HG03469 (cell line): ENCODE data around the gene SOBP.
"Not testable (repeated sequence)": the region's sequence is repeated elsewhere in the genome, so short reads cannot be mapped to it uniquely, and the experiment has no call there.

Experiments
- ATAC-seq: cut with Tn5 transposase; IDR thresholded peaks from one replicate; pipeline ENCODE4 v1.9.1; 2021; ENCODE audit warnings: mild to moderate bottlenecking, moderate library complexity, moderate number of reproducible peaks; ENCODE audit not compliant: unreplicated experiment

SOBP gene, protein sequence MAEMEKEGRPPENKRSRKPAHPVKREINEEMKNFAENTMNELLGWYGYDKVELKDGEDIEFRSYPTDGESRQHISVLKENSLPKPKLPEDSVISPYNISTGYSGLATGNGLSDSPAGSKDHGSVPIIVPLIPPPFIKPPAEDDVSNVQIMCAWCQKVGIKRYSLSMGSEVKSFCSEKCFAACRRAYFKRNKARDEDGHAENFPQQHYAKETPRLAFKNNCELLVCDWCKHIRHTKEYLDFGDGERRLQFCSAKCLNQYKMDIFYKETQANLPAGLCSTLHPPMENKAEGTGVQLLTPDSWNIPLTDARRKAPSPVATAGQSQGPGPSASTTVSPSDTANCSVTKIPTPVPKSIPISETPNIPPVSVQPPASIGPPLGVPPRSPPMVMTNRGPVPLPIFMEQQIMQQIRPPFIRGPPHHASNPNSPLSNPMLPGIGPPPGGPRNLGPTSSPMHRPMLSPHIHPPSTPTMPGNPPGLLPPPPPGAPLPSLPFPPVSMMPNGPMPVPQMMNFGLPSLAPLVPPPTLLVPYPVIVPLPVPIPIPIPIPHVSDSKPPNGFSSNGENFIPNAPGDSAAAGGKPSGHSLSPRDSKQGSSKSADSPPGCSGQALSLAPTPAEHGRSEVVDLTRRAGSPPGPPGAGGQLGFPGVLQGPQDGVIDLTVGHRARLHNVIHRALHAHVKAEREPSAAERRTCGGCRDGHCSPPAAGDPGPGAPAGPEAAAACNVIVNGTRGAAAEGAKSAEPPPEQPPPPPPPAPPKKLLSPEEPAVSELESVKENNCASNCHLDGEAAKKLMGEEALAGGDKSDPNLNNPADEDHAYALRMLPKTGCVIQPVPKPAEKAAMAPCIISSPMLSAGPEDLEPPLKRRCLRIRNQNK

DNA sequence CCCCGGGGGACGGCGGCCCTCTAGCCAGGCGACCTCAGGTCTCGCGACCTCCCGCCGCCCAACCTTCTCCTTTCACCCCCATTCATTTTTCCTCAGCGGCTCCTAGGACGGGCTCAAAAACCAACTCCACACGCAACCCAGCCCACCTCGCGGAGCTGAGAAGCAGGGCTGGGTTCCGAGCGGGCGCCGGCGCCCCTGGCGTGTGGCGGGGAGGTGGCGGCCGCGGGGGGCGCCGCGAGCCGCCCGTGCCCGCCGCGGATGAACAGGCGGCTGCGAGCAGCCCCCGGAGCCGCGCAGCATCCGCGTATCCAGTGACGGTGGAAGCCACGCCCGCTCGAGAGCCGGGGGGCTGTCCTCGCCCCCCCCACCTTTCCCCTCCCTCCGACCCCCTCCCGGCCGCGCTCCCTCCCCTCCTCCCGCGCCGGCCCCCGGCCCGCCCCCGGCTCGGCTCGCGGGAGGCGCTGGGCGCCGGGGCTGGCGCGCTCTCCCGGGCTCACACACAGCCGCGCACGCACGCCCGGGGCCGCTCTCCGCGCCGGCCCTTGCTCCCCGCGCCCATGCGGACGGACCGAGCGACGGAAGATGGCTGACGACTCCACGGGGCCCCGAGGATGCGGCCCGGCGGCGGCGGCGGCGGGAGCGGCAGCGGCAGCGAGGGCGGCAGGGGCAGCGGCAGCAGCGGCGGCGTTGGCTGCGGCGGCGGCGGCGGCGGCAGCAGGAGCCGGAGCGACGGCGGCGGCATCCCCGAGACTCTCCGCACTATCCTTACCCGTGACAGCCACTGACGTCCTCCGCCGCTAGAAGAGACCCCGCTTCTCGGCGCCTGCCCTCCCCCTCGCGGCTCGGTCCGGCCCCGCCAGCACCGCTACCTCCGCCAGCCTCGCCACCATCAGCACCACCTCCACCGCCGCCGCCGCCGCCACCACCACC, at the start of gene SOBP:
Gene SOBP (plus strand): TSS at position 482 of the 930 bp plus-strand sequence. CDS start 500 bp downstream, outside the sequence.
- ATAC-seq: no peak

DNA sequence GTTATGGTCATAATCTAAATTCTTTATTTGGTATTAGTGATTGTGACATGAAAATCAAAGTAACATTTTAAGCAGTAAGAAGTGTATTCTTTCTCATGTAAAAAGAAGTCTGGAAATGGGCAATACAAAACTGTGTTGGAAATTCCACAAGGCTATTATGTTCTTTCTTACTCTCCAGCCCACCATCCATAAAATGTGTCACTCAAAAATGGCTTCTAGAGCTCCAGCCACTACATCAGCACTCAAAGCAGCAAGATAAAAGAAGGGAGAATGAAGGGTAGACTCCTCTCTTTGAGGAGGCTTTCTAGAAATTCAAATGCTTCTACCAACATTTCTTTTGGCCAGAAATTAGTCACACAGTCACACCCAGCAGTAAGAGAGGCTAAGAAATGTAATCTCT, 49.0 kb upstream of the SOBP start:
- no peak for ATAC-seq

DNA sequence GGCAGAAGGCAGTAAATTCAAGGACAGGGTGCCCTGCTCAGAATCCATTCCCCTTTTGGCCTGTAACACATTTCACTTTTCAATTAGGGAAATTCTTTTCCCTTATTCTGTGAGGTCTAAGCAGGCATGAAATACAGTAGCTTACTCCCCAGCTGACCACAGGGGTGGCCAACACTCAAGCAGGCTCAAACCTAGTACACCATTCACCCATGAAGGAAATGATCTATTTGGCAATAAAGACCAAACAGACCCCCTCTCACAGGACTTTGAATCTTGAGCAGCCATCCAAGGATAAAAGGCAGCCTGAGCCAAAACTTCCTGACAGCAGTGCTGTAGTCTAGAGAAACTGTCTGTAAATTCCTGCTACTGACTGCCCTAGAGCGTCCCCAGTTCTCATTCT, 48.2 kb upstream of the SOBP start:
- no peak for ATAC-seq

DNA sequence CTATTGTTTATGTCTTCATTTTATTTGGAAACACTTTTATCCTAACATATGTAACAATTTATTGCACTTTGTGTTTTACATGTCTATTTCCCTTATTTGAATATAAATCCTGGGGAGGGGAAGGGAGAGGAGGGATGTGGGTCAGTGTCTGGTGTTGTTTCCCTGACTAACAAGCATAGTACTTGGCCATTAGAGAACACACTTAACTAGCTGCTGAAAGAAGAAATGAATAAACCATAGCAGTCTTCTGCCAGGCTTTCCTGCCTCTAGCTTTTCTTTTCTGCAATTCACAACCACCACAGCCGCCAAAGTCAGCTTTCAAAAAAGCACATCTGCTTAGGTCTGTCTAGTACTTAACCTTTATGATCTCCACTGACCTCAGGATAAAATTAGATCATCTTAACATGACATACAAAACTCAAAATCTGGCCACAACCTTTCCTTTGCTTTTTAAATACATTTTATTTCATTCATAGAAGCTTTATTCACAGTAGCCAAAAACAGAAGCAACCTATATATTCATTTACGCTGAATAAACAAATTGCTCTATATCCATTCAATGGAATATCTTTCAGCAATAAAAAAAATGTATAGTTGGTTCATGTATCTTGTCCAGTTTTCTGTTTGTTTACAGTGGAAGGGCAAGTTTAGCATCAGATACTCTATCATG, 46.8 kb upstream of the SOBP start:
- no peak for ATAC-seq

DNA sequence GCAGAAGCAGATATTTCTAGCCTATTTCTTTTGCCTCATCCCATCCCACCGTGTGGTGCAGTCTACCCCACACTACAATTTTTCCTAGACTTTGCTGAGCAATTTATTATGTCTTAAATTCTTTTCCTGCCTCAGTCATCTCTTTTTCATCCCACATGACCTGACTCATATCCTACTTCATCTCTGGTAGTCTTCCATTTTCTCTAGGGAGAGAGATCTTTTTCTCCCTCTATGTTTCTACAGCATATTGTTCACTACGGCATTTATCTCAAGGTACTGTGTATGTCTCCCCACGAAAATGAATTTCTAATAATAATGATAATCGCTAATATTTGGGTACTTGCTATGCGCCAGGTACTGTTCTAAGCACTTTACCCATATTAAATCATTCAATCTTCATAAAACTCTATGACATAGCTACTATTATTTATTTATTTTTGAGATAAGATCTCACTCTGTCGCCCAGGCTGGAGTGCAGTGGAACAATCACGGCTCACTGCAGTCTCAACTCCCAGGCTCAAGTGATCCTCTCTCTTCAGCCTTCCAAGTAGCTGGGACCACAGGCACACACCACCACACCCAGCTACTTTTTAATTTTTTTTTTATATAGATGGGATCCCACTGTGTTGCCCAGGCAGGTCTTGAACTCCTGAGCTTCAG, 46.2 kb upstream of the SOBP start:
- ATAC-seq: no peak

DNA sequence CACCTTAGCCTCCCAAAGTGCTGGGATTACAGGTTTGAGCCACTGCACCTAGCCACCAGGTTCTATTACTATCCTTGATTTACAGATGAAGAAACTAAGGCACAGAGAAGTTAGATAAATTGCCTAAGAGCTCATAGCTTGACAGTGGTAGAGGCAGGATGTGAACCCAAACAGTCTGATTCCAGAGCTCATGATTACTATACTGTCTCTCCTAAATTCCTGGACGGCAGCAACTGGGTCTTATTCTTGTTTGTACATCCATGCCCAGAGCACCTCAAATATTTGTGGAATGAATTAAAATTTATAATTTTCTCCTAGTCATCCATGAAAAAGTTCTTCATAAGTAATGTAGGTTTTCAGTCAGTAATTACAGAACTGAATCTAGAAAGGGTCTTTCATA, 45.6 kb upstream of the SOBP start:
- no peak for ATAC-seq

DNA sequence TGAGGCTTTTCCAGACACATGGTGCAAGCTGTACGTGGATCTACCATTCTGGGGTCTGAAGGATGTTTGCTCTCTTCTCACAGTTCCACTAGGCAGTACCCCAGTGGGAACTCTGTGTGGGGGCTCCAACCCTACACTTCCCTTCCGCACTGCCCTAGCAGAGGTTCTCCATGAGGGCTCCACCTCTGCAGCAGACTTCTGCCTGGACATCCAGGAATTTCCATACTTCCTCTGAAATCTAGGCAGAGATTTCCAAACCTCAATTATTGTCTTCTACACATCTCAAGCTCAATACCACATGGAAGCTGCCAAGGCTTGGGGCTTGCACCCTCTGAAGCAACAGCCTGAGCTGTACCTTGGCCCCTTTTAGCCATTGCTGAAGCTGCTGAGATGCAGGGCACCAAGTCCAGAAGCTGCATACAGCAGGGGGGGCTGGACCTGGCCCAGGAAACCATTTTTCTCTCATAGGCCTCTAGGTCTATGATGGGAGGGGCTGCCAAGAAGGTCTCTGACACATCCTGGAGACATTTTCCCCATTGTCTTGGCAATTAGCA, 42.2 kb upstream of the SOBP start:
- no peak for ATAC-seq

DNA sequence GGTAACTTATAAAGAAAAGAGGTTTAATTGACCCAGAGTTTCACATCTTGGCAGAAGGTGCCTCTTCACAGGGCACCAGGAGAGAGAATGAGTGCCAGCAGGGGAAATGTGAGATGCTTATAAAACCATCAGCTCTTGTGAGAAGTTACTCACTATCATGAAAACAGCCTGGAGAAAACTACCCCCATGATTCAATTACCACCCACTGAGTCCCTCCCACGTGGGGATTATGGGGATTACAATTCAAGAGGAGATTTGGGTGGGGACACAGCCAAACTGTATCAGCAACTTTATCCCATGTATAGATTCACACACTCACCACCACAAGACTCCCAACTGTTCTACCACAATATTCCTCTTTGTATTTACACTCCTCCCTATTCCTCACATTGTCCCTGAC, 41.1 kb upstream of the SOBP start:
- no peak for ATAC-seq

DNA sequence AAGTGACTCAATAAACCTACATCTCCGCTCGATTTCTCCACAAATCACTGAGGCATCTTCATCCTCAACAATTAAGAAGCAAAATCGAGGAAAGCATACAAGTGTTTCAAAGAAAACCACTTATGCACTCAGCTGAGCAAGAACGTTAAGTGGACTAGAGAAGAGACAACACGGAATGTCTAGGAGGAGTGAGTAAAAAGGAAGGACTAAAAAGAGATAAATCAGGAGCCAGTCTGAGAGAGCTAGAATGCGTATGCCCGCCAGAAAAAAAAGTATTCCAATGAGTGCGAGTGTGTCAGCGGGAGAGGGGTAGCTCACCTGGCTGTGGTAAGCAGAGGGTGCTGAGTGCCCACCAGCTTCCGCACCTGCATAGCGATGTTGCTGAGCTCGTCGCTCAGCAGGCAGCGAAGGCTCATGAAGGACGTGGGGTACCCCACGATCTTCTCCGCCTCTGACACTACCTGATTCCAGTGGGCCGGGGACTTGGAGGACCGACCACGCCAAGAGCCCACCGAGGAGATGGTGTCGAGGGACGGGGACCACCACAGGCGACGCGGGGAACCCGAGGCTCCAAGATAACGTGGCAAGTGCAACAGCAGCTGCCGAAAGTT, 31.1 kb upstream of the SOBP start:
- ATAC-seq: peak; percentile 13

DNA sequence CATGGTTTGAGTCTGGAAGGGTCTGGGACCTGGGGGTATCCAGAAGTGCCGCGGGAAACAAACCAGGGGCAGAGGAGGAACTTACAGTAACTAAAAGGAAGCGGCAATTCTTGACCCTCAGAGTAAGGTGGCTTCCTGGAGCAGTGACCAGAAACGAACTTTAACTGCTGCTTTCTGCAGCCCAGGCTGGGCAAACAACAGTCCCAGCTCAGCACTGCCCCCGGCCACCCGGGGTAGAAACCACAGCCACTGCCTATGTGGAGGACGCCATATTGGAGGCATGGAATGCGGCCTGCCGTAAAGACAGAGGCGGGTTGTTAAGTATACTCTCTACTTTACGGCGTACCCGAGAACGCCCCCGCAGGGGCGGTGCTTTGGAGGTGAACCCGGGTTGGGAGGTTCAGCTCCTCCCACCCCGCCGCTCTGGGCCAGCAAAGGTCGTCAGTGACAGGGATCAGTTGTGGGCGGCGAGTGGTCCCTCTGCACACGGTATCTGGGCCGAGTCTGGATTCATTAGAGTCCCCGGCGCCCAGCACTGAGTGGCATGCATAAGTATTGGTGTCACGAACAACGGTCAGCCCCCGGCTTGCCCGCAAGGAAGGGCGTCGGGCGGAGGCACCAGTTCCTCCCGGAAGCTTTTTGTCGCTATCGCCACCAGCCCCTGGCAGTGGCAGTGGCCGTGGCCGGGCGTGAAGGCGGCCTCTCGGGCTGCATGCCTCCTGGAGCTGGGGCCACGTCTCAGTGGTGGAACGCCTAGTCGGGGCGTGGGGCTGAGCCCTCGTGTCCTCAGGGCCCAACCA, 30.4 kb upstream of the SOBP start, which contains the start of gene PDSS2:
Gene PDSS2 (minus strand): TSS at position 282 of the 800 bp plus-strand sequence. CDS start 279 bp downstream, at position 3.
- peak; percentile 87 for ATAC-seq

DNA sequence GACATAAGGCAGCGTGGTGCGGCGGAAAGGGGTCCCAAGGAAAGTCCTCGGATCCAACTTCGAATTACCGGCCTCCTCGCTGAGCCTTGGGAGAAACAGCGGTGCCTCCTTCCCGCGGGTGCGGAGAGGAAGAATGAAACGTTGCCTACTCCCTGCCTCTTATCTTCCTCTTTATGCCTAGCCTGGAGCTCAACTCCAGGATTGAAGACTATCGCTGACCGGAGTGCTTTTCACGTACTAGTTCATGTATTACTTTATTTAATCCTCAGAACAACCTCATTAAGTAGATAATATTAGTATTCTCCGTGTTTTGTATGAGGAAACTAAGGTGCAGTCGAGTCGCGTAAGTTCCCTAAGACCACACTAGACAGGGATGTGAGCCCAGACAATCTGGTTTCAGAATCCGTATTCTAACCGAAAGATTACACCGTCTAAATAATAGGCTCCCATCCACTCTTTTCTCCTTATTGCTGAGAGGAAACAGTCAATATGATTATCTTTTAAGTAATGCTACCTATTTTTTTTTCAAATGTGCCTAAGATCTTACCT, 29.8 kb upstream of the SOBP start:
- no peak for ATAC-seq

DNA sequence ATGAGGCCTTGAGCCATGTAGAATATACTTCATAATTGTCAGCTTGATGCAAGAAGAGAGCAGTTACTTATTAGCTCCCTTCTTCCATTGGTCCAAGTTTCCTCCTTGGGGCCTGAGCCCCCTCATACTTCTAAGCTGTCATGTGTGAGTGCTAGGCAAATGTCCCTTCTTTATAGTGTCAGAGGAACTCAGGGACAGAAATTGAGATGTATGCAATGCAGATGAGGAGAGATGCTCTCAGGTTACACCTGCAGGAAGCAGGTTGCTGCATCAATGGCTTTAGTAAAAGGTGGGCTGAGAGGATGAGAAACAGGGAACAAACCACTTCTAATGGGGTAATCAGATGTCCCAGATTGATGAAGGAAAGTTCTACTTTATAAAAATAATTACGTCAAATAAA, 23.9 kb upstream of the SOBP start:
- no peak for ATAC-seq

DNA sequence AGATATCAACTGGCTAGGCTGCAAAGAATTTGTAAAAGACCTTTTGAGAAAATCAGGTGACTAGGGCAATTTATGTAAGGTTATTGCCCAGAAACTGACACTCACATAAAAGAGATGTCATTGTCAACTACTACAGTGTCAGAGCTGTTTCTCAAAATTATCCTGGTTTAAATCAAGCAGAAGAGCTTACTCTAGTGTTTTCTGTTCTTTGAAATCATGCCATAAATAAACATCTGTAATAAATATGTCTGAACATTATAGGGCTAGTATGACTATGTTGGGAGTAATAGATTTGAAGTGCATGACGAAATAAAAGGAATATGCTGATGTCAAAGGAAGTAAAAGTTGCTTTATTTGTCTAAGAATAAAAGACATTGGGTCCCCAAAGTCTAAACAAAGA, 19.6 kb upstream of the SOBP start:
- ATAC-seq: no peak

DNA sequence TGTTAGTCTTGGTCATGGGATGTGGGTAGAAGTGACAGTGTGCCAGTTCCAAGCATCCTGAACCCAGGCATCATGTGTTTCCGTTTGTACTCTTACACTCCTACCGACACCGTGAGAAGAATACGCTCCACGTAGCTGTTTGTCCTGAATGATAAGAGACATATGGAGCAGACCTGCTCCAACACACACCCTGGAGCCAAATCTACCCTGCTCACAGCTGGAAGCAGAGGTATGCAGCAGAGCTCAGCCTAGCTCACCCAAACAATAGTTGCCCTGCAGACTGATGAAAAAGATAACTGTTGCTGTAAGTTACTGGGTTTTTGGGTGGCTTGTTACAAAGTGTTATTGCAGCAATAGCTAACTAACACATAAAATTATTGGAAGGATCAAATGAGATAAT, 16.3 kb upstream of the SOBP start:
- no peak for ATAC-seq

DNA sequence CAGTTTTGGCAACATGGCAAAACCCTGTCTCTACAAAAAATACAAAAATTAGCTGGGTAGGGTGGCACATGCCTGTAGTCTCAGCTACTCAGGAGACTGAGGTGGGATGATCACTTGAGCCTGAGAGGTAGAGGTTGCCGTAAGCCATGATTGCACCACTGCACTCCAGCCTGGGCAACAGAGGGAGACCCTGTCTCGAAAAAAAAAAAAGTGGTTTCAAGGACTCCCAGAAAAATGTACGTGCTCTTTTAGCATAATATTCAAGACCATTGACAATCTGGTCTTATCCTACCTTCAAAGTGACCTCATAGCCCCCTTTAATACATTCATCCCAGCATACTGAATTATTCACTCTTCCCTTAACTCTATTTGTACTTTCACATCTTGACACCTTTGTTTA, 14.6 kb upstream of the SOBP start:
- not testable (repeated sequence) for ATAC-seq

DNA sequence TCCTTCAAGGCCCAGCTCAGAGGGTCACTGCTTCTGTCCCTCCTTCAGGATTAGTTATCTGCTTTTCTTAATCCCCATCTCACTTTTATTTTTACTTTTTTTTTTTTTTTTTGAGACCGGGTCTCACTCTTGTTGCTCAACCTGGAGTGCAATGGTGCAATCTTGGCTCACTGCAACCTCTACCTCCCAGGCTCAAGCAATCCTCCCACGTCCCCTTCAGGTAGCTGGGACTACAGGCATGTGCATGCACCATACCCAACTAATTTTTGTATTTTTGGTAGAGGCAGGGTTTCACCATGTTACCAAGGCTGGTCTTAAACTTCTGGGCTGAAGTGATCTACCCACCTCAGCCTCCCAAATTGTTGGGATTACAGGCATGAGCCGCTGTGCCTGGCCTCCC, 14.1 kb upstream of the SOBP start:
- ATAC-seq: not testable (repeated sequence)

DNA sequence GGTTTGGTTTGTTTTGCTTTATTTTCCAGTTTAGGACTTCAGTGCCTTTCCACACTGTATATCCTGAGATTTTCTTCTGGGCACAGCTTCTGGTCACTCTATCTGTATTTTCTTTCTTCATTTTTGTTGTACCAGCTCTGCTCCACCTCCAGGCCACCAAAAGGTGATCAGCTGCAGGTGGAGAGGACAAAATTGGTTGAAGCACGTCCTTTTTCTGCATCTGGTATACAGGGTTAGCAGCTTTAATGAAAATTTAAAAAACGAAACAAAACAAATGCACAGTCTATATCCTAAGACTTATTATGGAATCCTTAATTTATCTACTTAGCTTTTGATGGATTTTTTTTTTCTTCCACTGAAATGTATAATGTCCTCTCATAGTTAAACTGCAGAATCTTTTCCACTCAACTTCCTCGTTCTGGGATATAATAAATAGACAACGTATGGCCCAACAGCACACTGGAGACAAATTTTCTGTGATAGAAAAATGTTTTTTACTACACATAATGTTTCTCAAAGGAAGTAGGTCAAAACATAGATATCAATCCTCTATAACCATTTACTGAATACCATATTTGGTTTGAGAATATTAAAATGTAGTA, 10.7 kb upstream of the SOBP start:
- no peak for ATAC-seq
